H1 (cell line): ENCODE results near the gene LDLRAP1.
"Not testable (repeated sequence)": the region's sequence is repeated elsewhere in the genome, so short reads cannot be mapped to it uniquely, and the experiment has no call there.

Experiments
- ATF3 ChIP-seq: IDR thresholded peaks from 2 replicates; pipeline ENCODE4 v1.6.1; 2011; ENCODE audit warnings: low read depth, mild to moderate bottlenecking, low read length; ENCODE audit not compliant: insufficient read depth
- CHD2 ChIP-seq: IDR thresholded peaks from 2 replicates; pipeline ENCODE4 v1.6.1; 2012; ENCODE audit warnings: low read length, improper control_type of control experiment
- EP300 ChIP-seq, 2 experiments: IDR thresholded peaks; 1 replicate in 1 of 2; 2 replicates in 1 of 2; pipeline ENCODE4 v1.6.1; 2011 to 2012; ENCODE audit warnings: low read depth in 2 of 2, low read length in 2 of 2, mild to moderate bottlenecking in 2 of 2, borderline replicate concordance in 1 of 2, inconsistent platforms in 1 of 2, moderate library complexity in 1 of 2
- EZH2 ChIP-seq: fragments of 200-600 bp; sonication (generic); IDR thresholded peaks from 2 replicates; pipeline ENCODE4 v1.7.1; 2012; ENCODE audit warnings: low read depth, mild to moderate bottlenecking, moderate library complexity, low read length, inconsistent platforms; ENCODE audit not compliant: severe bottlenecking
- FOSL1 ChIP-seq: IDR thresholded peaks from 2 replicates; pipeline ENCODE4 v1.6.1; 2011; ENCODE audit warnings: mild to moderate bottlenecking, low read depth, low read length, moderate library complexity; ENCODE audit not compliant: insufficient read depth
- POLR2AphosphoS5 ChIP-seq: IDR thresholded peaks from 2 replicates; pipeline ENCODE4 v1.6.1; 2011; ENCODE audit warnings: low read depth, low read length
- RNF2 ChIP-seq: fragments of 200-900, 300-1000 bp; sonication (generic); IDR thresholded peaks from 2 replicates; pipeline ENCODE4 v1.7.1; 2016; ENCODE audit warnings: borderline replicate concordance, low read depth, mild to moderate bottlenecking, antibody characterized with exemption, low read length; ENCODE audit not compliant: poor library complexity, severe bottlenecking; ENCODE audit errors: missing control alignments
- TF ChIP-seq, protein P1 (sequence below), 3 experiments: IDR thresholded peaks; 1 replicate in 2 of 3; 2 replicates in 1 of 3; pipeline versions ENCODE4 v1.5.1 to v1.6.1; 2011; ENCODE audit warnings: low read length in 3 of 3, mild to moderate bottlenecking in 3 of 3, inconsistent platforms in 2 of 3, low read depth in 1 of 3, moderate library complexity in 1 of 3; ENCODE audit not compliant: insufficient read depth in 1 of 3; ENCODE audit errors: control extremely low read depth in 1 of 3

- not testable (repeated sequence) for TF ChIP-seq CHD2; FOSL1; ATF3; RNF2; EZH2; POLR2AphosphoS5; EP300 (IDR thresholded peaks at IDR 0.05; ENCODE audit: borderline replicate concordance in 1 of 2, low read depth in 2 of 2, low read length in 2 of 2)
- TF ChIP-seq, protein P1, sequence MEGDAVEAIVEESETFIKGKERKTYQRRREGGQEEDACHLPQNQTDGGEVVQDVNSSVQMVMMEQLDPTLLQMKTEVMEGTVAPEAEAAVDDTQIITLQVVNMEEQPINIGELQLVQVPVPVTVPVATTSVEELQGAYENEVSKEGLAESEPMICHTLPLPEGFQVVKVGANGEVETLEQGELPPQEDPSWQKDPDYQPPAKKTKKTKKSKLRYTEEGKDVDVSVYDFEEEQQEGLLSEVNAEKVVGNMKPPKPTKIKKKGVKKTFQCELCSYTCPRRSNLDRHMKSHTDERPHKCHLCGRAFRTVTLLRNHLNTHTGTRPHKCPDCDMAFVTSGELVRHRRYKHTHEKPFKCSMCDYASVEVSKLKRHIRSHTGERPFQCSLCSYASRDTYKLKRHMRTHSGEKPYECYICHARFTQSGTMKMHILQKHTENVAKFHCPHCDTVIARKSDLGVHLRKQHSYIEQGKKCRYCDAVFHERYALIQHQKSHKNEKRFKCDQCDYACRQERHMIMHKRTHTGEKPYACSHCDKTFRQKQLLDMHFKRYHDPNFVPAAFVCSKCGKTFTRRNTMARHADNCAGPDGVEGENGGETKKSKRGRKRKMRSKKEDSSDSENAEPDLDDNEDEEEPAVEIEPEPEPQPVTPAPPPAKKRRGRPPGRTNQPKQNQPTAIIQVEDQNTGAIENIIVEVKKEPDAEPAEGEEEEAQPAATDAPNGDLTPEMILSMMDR (IDR thresholded peaks at IDR 0.05; ENCODE audit: control extremely low read depth in 1 of 3, insufficient read depth in 1 of 3, low read depth in 1 of 3, low read length in 3 of 3) = not testable (repeated sequence)
Observed at GRCh38 chr1:25588224-25588623, 44.8 kb downstream of the LDLRAP1 start.
